Stimulated activated CD8-positive, alpha-beta memory T cell treated with anti-CD3 and anti-CD28 coated beads, Interleukin-12 subunit alpha, Interleukin-12 subunit beta, amount 100 ng/mL, for 24 hours (primary cell): Measurements from ENCODE around the gene SMIM24.

Experiments
- DNase-seq: peaks from one replicate; pipeline ENCODE4 v3.0.0-alpha.2; 2020; ENCODE audit errors: extremely low read depth

Gene SMIM24

DNA sequence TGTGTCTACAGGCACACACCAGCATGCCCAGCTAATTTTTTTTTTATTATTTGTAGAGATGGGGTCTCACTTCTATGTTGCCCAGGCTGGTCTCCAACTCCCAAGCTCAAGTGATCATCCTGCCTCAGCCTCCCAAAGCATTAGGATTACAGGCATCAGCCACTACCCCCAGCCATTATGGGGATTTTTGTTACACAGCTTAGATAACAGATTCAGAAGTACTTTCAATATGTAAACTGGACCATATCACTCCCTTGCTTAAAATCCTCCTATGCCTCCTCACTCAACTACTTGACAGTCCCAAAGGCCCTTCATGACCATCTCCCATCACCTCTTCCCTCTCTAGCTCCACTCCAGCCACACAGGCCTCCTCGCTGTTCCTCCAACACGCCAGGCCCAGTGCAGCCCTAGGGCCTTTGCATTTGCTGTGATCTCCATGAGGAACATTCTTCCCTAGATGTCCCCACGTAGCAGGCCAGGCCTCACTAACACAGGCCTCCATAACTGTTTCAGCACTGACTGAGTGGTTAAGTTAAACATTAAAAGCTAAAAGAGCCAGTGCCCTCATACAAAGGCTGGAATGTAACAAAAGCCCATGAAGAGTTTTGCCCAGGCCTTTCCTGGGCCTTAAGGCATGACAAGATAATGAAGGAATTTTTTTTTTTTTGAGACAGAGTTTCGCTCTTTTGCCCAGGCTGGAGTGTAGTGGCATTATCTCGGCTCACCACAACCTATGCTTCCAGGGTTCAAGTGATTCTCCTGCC is 17.6 kb upstream of the SMIM24 start:
- no peak for DNase-seq

- no peak for DNase-seq
Measured at GRCh38 chr19:3496392-3497273, 16.3 kb upstream of the SMIM24 start.

DNA sequence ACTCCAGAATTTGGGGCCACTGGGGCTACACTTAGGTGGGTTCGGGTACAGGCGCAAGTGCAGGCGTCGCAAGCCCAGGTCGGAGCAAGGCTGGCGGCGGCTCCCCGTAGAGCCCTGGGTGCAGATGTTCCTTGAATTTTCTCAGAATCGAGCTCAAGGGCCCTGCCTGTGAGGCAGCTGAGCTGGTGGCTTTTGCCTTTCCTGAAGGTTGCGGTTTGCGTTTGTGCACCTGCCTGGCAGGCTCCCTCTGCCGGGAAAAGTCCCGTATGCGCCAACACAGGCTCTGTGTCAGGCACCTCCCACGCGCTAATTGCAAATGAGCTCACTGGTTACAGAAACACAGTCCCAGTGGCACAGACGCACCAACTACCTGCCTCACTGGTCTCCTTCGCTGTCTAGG is 14.2 kb upstream of the SMIM24 start:
- DNase-seq, result no peak

GRCh38 chr19:3494051-3494450 is 13.7 kb upstream of the SMIM24 start:
- no peak for DNase-seq

DNA sequence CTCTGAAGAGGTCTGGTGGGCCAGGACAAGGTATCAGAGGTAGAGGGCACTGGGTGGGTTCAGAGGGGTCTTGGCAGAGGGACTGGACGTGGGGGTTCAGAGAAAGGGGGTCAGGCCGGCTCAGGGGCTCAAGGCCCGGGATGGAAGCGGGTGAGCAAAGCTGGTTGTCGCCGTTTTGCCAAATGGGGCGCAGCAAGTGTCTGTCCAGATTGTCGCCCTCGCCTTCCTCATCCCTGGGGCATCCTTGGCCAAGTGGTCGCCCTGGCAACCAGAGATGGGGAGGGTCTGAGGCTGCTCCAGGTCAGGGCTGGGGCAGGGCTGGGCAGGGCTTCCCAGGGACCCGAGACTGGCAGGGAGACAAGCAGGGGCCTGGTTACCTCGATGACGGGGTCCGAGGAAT is 13.3 kb upstream of the SMIM24 start:
- no peak for DNase-seq

DNA sequence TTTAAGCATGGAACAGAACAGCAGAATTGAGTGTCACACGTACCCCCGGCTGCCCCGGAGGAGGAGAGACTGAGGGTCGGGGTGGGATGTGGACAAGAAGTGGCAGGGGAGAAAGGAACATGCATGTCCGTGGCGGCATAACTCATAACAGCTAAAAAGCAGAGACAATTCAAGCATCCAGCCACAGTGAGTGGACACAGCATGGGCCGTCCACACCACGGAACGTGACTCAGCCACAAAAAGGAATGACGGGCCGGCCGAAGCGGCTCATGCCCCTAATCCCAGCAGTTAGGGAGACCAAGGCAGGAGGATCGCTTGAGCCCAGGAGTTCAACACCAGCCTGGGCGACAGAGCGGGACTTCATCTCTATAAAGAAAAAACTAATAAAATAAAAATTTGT is 12.6 kb upstream of the SMIM24 start:
- no peak for DNase-seq

DNA sequence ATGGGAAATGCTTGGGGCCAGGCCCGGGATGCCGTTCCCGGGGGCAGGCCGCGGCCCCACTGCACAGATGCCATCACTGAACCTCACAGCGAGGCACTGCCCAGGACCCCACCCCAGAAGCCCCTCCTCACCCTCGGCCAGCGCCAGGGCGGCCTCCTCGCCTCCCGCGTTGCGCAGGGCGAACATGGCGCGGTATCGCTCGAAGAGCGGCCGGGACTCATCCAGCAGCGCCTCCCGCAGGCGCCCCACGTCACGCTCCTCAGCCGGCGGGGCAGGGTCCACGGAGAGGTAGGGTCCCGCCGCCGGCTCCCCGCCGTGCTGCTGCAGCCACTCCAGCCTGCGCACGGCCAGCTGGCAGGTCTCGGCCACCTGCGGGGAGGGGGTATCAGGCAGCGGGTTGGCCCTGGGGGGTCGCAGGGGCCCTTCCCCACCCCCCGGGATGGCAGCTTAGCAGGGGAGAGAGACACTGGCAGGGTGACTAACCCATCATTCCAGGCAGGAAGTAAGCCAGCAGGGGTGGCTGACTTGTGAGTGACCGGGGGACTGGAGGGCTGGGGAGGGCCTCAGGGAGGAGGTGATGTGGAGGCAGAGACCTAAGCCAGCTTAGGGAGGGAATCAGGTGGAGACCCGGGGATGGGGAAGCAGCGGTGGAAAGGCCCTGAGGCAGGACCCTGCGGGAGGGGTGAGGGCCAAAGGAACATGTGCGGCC is 12.0 kb upstream of the SMIM24 start:
- no peak for DNase-seq

DNA sequence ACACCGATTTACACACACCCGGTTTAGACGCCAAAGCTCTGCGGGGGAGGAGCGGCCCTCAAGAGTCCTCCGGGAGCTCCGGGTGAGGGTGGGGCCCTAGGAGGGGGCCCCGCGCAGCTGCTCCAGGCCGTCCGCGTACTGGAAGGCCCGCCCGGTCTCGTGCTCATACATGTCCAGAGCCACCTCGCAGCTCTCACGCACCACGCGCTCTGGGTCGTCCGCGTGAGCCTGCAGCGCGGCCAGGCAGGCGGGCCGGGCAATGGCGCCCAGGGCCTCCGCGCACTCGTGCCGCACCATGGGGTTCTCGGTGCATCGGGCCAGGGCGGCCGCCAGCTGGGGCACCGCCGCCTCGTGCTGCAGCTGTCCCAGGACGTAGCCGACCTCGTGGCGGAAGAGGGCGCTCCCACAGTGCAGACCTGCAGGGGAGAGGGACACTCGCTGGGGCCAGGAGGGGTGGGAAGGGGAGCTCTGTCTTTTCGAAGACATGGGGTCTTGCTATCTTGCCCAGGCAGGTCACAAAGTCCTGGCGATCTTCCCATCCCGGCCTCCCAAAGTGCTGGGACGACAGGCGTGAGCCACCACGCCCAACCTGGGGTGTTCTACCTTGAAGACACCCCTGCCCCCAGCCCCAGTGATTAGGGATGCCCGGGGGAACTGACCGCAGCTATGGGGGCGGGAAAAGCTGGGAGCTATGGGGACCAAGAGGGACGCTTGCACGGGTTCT is 11.2 kb upstream of the SMIM24 start:
- DNase-seq, result no peak

DNA sequence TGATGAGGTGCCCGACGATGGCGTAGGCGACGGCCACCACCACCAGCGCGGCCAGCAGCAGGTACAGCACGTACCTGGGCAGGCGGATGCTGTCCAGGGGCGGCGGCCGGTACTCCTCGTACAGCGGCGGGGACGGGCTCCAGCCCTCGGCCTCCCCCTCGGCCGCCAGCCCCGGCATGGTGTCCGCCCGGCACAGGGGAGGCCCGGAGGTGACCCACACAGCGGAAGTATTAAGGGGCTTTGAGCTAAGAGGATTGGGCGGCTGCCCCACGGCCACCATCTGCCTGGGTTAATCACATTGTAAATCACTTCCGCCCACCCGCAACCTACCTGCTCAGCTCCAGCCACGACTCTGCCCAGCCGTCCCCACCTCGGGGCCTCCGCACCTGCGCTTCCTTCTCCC is 2.9 kb upstream of the SMIM24 start, which contains the start of gene SMIM44:
Gene SMIM44 (minus strand): TSS at position 216 of the 403 bp plus-strand sequence. CDS start 38 bp downstream, at position 178.
- no peak for DNase-seq

DNA sequence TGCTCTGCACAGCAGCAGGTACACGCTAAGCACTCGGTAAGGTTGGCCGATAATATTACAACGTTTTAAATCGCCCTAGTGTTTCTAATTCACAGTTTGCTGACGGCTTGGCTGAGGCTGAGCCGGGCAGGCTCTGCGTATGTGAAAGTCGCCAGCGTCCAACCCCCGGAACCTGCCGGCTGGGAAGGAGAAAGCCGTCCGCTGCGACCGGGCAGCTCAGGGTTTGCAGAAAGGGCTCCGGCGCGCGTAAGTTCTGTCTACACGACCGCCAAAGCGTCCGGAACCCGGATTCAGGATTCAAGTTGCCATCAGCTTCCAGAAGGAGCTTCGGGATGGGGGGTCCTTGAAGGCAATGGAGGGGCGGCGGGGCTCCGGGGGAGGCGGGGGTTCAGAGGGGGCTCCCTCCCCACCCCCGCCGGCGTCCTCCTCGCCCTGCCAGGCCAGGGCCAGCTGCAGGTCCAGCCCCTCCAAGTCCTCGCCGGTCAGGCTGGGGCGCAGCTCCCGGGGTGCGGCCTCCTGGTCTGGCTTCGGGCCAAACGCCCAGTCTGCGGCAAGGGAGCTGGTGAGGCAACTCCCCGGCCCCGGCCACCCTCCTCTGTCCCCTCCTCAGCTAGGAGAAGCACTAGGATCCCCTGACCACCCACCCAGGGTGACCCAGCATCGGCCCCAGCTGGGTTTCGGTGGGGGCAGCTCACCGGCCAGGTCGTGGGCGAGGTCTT is 2.3 kb upstream of the SMIM24 start:
- DNase-seq, result no peak

GRCh38 chr19:3481241-3482090 is 1.1 kb upstream of the SMIM24 start:
- DNase-seq, result no peak

GRCh38 chr19:3479834-3480215 is 500 bp downstream of the SMIM24 start:
- DNase-seq, result no peak

- DNase-seq, result no peak
Measured at GRCh38 chr19:3479177-3479833, 1.0 kb downstream of the SMIM24 start.

GRCh38 chr19:3478409-3479176 is 1.7 kb downstream of the SMIM24 start:
- no peak for DNase-seq

DNA sequence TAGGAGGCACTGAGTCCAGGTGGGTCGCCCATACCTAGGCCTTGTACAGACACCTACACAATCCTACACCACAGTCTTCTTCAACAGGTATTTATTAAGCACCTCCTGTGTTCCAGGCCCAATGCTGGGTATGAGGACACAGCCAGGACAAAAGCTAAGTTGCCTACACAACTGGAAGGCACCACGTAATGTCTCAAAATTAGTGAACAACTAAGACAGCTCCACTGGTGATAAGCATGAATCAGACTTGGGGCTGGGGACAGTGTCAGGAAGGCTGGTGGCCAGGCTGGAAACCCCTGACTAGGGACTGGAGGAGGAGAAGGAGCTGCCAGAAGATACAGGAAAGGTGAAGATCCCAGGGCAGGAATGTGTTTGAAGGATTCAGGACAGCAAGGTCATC is 2.4 kb downstream of the SMIM24 start:
- DNase-seq, result no peak

- no peak for DNase-seq
Measured at GRCh38 chr19:3477506-3477905, 2.8 kb downstream of the SMIM24 start.

GRCh38 chr19:3476830-3477229 is 3.5 kb downstream of the SMIM24 start:
- no peak for DNase-seq

- DNase-seq, result no peak
Measured at GRCh38 chr19:3475449-3475848, 4.9 kb downstream of the SMIM24 start.

GRCh38 chr19:3474614-3475013 is 5.7 kb downstream of the SMIM24 start:
- no peak for DNase-seq
